IMR-90 (cell line): Measurements from ENCODE around the gene ICAM5. TPM values are rescaled to one million over a fixed set of nuclear protein-coding genes. Genes with fewer than 3 reads are reported as not detected.

Experiments
- ATAC-seq: fragments of 200-7000 bp; cut with Tn5 transposase; 2 replicates; pipeline ENCODE4 v1.9.1; 2020; ENCODE audit warnings: low read depth, mild to moderate bottlenecking, moderate library complexity
- BruUV-seq: library from RNA; stranded (reverse); fragments of 400-500 nt; replicated peaks from 2 replicates; lab custom pipeline; 2021; lab: Mats Ljungman, UMichigan
- CTCF ChIA-PET: fragments of 300-600 bp; formaldehyde crosslinking; extraction: SDS; loops from one replicate; lab custom pipeline; 2021; ENCODE audit warnings: antibody characterized with exemption; lab: Yijun Ruan, JAX
- POLR2A ChIA-PET: fragments of 300-600 bp; sonication (Branson Sonifier 250); formaldehyde crosslinking; loops from one replicate; lab custom pipeline; 2022; ENCODE audit warnings: antibody characterized with exemption; ENCODE audit not compliant: unreplicated experiment; lab: Charles Lee
- DNase-seq: peaks from one replicate; pipeline ENCODE4 v3.0.0; 2013
- H2AFZ ChIP-seq: replicated peaks from 2 replicates; pipeline ENCODE3; 2013; ENCODE audit warnings: low read length, mild to moderate bottlenecking; ENCODE audit not compliant: poor library complexity
- H2AK5ac ChIP-seq: 2 replicates; pipeline ENCODE4 v1.6.1; 2013; ENCODE audit warnings: low read depth, low read length, inconsistent platforms
- H2AK9ac ChIP-seq: replicated peaks from 2 replicates; pipeline ENCODE3; 2013; ENCODE audit warnings: mild to moderate bottlenecking, low read depth, low read length, moderate library complexity; ENCODE audit not compliant: poor library complexity
- H2BK120ac ChIP-seq: 2 replicates; pipeline ENCODE4 v1.6.1; 2013; ENCODE audit warnings: low read depth, low read length, inconsistent platforms
- H2BK15ac ChIP-seq: 3 replicates; pipeline ENCODE4 v1.6.1; 2013; ENCODE audit warnings: low read depth, low read length, inconsistent platforms
- H2BK20ac ChIP-seq: 2 replicates; pipeline ENCODE4 v1.6.1; 2013; ENCODE audit warnings: low read depth, mild to moderate bottlenecking, inconsistent platforms, low read length, moderate library complexity
- H2BK5ac ChIP-seq: 2 replicates; pipeline ENCODE4 v1.6.1; 2013; ENCODE audit warnings: mild to moderate bottlenecking, low read depth, low read length, inconsistent platforms; ENCODE audit not compliant: poor library complexity, severe bottlenecking
- H3K14ac ChIP-seq: replicated peaks from 2 replicates; pipeline ENCODE4 v1.6.1; 2013; ENCODE audit warnings: low read depth, low read length, inconsistent platforms
- H3K18ac ChIP-seq: 2 replicates; pipeline ENCODE4 v1.6.1; 2013; ENCODE audit warnings: low read depth, low read length, control low read depth
- H3K23ac ChIP-seq: 2 replicates; pipeline ENCODE4 v1.6.1; 2013; ENCODE audit warnings: low read depth, low read length, inconsistent platforms
- H3K27ac ChIP-seq: 2 replicates; pipeline ENCODE4 v1.5.1; 2013; ENCODE audit warnings: mild to moderate bottlenecking, control low read depth, low read length; ENCODE audit not compliant: insufficient read depth
- H3K27me3 ChIP-seq: 2 replicates; pipeline ENCODE4 v1.6.1; 2013; ENCODE audit warnings: low read length; ENCODE audit not compliant: control insufficient read depth, insufficient read depth
- H3K36me3 ChIP-seq: 2 replicates; pipeline ENCODE4 v1.6.1; 2013; ENCODE audit warnings: low read length, mixed read lengths; ENCODE audit not compliant: control insufficient read depth, insufficient read depth
- H3K4ac ChIP-seq: 2 replicates; pipeline ENCODE4 v1.6.1; 2013; ENCODE audit warnings: low read depth, low read length, inconsistent platforms
- H3K4me1 ChIP-seq: 2 replicates; pipeline ENCODE4 v1.6.1; 2013; ENCODE audit warnings: low read length, mixed read lengths; ENCODE audit not compliant: control insufficient read depth, insufficient read depth
- H3K4me2 ChIP-seq: 2 replicates; pipeline ENCODE4 v1.6.1; 2013; ENCODE audit warnings: low read depth, mild to moderate bottlenecking, control low read depth, low read length, moderate library complexity
- H3K4me3 ChIP-seq: 2 replicates; pipeline ENCODE4 v1.5.1; 2013; ENCODE audit warnings: low read depth, mild to moderate bottlenecking, control low read depth, low read length, moderate library complexity; ENCODE audit not compliant: insufficient read depth
- H3K56ac ChIP-seq: 2 replicates; pipeline ENCODE4 v1.6.1; 2013; ENCODE audit warnings: low read length, inconsistent platforms; ENCODE audit not compliant: insufficient read depth; ENCODE audit errors: extremely low read depth
- H3K79me1 ChIP-seq, 2 experiments: 2 replicates each; pipeline ENCODE4 v1.6.1; 2013; ENCODE audit warnings: low read length in 2 of 2, inconsistent platforms in 1 of 2, low read depth in 1 of 2
- H3K9ac ChIP-seq: 2 replicates; pipeline ENCODE4 v1.6.1; 2013; ENCODE audit warnings: low read depth, low read length, control low read depth
- H3K9me1 ChIP-seq: 2 replicates; pipeline ENCODE4 v1.6.1; 2013; ENCODE audit warnings: low read length, inconsistent platforms; ENCODE audit not compliant: insufficient read depth
- H3K9me3 ChIP-seq: 2 replicates; pipeline ENCODE4 v1.6.1; 2013; ENCODE audit warnings: low read length; ENCODE audit not compliant: control insufficient read depth, insufficient read depth
- H4K20me1 ChIP-seq: 2 replicates; pipeline ENCODE4 v1.6.1; 2013; ENCODE audit warnings: low read length, inconsistent platforms; ENCODE audit not compliant: insufficient read depth
- H4K5ac ChIP-seq: 2 replicates; pipeline ENCODE4 v1.6.1; 2013; ENCODE audit warnings: mild to moderate bottlenecking, low read depth, low read length, control low read depth
- H4K8ac ChIP-seq, 2 experiments: 2 replicates each; pipeline ENCODE4 v1.6.1; 2013; ENCODE audit warnings: low read depth in 2 of 2, low read length in 2 of 2, control low read depth in 1 of 2, inconsistent platforms in 1 of 2
- H4K91ac ChIP-seq: 2 replicates; pipeline ENCODE4 v1.6.1; 2013; ENCODE audit warnings: low read depth, low read length, inconsistent platforms; ENCODE audit not compliant: insufficient read depth
- CHD1 ChIP-seq: IDR thresholded peaks from 2 replicates; pipeline ENCODE4 v1.6.1; 2012; ENCODE audit warnings: low read depth, low read length, improper control_type of control experiment
- USF2 ChIP-seq: fragments of 150-350 bp; IDR thresholded peaks from 2 replicates; pipeline ENCODE4 v1.6.1; 2017; ENCODE audit warnings: mild to moderate bottlenecking, antibody characterized with exemption, low read length, low read depth
- WGBS, 2 experiments: methylation state at CpG; one replicate each; pipeline versions ENCODE4 v1.1.5 to v1.1.7; 2013; ENCODE audit warnings: missing lambda C conversion rate in 2 of 2; ENCODE audit not compliant: insufficient read length in 1 of 2; ENCODE audit errors: extremely low coverage in 2 of 2; 5-methylcytosine and 5-hydroxymethylcytosine counted together
- dilution Hi-C: fragments of 300-500 bp; cut with HindIII; formaldehyde crosslinking; loops from one replicate; pipeline ENCODE4 v1.14.3; 2018; ENCODE audit warnings: low sequenced_read_pairs; ENCODE audit not compliant: unreplicated experiment
- in situ Hi-C: fragments of 300-500 bp; cut with MboI; formaldehyde crosslinking; loops from 3 replicates; pipeline ENCODE4 v1.14.3; 2019; ENCODE audit warnings: low sequenced_read_pairs, inconsistent platforms, mixed read lengths
- intact Hi-C: fragments of 100-400 bp; cut with micrococcal nuclease; formaldehyde crosslinking; loops from 2 replicates; pipeline ENCODE4 v1.10.0; 2022
- polyA plus RNA-seq, 3 experiments: library from polyadenylated mRNA; depleted of rRNA; stranded (reverse); fragments of >200 nt; gene quantifications; 2 replicates each; pipeline ENCODE4 v1.2.3, GENCODE V29; 2012; ENCODE audit warnings: low replicate concordance in 1 of 3
- total RNA-seq: library from RNA; depleted of rRNA; stranded (reverse); fragments of >200 nt; gene quantifications from 2 replicates; pipeline ENCODE4 v1.2.3, GENCODE V29; 2012

ICAM5 gene
- total and polyA plus RNA-seq, 2 of the 4 experiments (the other 2 are of a cell fraction): 3.0 to 23.9 TPM

GRCh38 chr19:10318807-10319682 is 29.3 kb downstream of the ICAM5 start:
- H2AFZ ChIP-seq: no peak overlapping the region
- in situ Hi-C loops: no loop called here
- no peak for ATAC-seq

More at GRCh38 chr19:10318807-10319682, 29.3 kb downstream of the ICAM5 start:
- BruUV-seq: no TSS peak
- Histone ChIP-seq H2BK20ac (no peak overlapping the region), H3K23ac (no peak overlapping the region), H3K4me3 (no peak overlapping the region), H3K4me1 (no peaks in the 10 kb centered on the region), H3K9ac (no peak overlapping the region), H2AK9ac (no peak overlapping the region), H4K91ac (no peak overlapping the region), H3K14ac (no peak overlapping the region), H3K9me3 (no peaks in the 10 kb centered on the region), H2BK15ac (no peak overlapping the region), H4K8ac (no peak overlapping the region), H3K27ac (no peak overlapping the region), H4K5ac (no peak overlapping the region), H2BK5ac (no peak overlapping the region), H3K56ac (no peak overlapping the region), H3K4ac (no peak overlapping the region), H3K36me3 (peaks cover 51% of the 10 kb centered on the region), H4K20me1 (peaks cover 9% of the 10 kb centered on the region; the same call in 1 of the 2 replicates), H3K9me1 (peaks cover 7% of the 10 kb centered on the region; the same call in 1 of the 2 replicates), H2BK120ac (no peak overlapping the region), H3K4me2 (no peak overlapping the region), H3K18ac (no peak overlapping the region), H2AK5ac (no peak overlapping the region), H3K79me1 (peaks cover 16 to 20% of the 10 kb centered on the region in 2 experiments), H3K27me3 (no peaks in the 10 kb centered on the region)
- no peak for DNase-seq
- no peak for TF ChIP-seq CHD1
- no peak for TF ChIP-seq USF2
- dilution Hi-C loops (no loop called here), intact Hi-C loops (no loop called here)
- WGBS, 2 experiments: 94% methylated on average over 6 of the region's 13 CpGs; no CpG with 5 or more reads in 1 of the 2 experiments
- ChIA-PET CTCF (no interaction called here), POLR2A (no interaction called here)
